ENCODE data around the gene RIMBP2. TPM values are rescaled to one million over a fixed set of nuclear protein-coding genes. Genes with fewer than 3 reads are reported as not detected.

RIMBP2 gene
- polyA plus RNA-seq, 1 of the 3 experiments (the other 2 are of a cell fraction): 0.90 TPM

GRCh38 chr12:130743606-130744005 lies 27.5 kb upstream of the RIMBP2 start (continued):
- TF ChIP-seq RCOR1 (IDR thresholded peaks at IDR 0.05; ENCODE audit: low read length) (no peak), SMC3 (IDR thresholded peaks at IDR 0.05; ENCODE audit: low read depth, low read length) (no peak), ELF1 (IDR thresholded peaks at IDR 0.05) (no peak), CTCF (IDR thresholded peaks at IDR 0.05) (no peak), RAD21 (IDR thresholded peaks at IDR 0.05; ENCODE audit: low read length) (no peak)

- no peak overlapping the region for H3K4me3 ChIP-seq (ENCODE audit: low read depth in 2 of 2, low read length in 1 of 2)
- no peaks in the 10 kb centered on the region for H3F3A ChIP-seq (replicated peaks; ENCODE audit: insufficient read depth)
- no peak overlapping the region for H3K27ac ChIP-seq (ENCODE audit: low read depth in 2 of 2, low read length in 1 of 2)
- TF ChIP-seq RAD21 (IDR thresholded peaks at IDR 0.05; ENCODE audit: low read length): no peak
- no peak for TF ChIP-seq MEF2A (IDR thresholded peaks at IDR 0.05; ENCODE audit: borderline replicate concordance, low read depth)
- no peak for TF ChIP-seq SIN3A (IDR thresholded peaks at IDR 0.05; ENCODE audit: borderline replicate concordance, low read depth, low read length)
- no peak for TF ChIP-seq GATA2 (CRISPR knock-in tag; IDR thresholded peaks at IDR 0.05)
- TF ChIP-seq IRF3 (IDR thresholded peaks at IDR 0.05; ENCODE audit: low read depth, low read length): no peak
- TF ChIP-seq CTCF (IDR thresholded peaks at IDR 0.05): no peak
- no peak for TF ChIP-seq JUND (IDR thresholded peaks at IDR 0.05)
- no peak for TF ChIP-seq FOSL2 (IDR thresholded peaks at IDR 0.05; ENCODE audit: borderline replicate concordance, low read depth)
- TF ChIP-seq TEAD4 (IDR thresholded peaks at IDR 0.05; ENCODE audit: borderline replicate concordance, insufficient read depth): no peak
- TF ChIP-seq USF2 (IDR thresholded peaks at IDR 0.05; ENCODE audit: borderline replicate concordance, low read depth, low read length): no peak
- no peak for TF ChIP-seq EZH2phosphoT487 (IDR thresholded peaks at IDR 0.05; ENCODE audit: borderline replicate concordance, low read depth)
- no peak overlapping the region for H2AFZ ChIP-seq (ENCODE audit: low read depth)
- ChIA-PET CTCF (interaction anchor here (1.6 kb wide), 1 partner anchor 9 kb away, joined by 6 read pairs; no protein-coding TSS in a partner anchor), POLR2A (no interaction called here)
- no peak for DNase-seq
- H3K9ac ChIP-seq: no peak overlapping the region
- no peaks in the 10 kb centered on the region for H3K27me3 ChIP-seq (ENCODE audit: insufficient read depth)
- H3K79me2 ChIP-seq (ENCODE audit: insufficient read depth): no peaks in the 10 kb centered on the region
- H3K36me3 ChIP-seq (replicated peaks in 1 of 2; ENCODE audit: control insufficient read depth in 1 of 2, insufficient read depth in 2 of 2, low read length in 1 of 2): no peaks in the 10 kb centered on the region
- H3K9me2 ChIP-seq: no peaks in the 10 kb centered on the region
- H3K4me2 ChIP-seq: no peak overlapping the region
- no peaks in the 10 kb centered on the region for H3K9me3 ChIP-seq
- no peaks in the 10 kb centered on the region for H4K20me1 ChIP-seq (ENCODE audit: insufficient read depth)
- H3K4me1 ChIP-seq (ENCODE audit: control insufficient read depth in 1 of 2, insufficient read depth in 2 of 2, low read depth in 1 of 2, low read length in 1 of 2): peaks cover 0 to 7% of the 10 kb centered on the region in 2 experiments; a peak in 1 of 4 replicates
- WGBS (ENCODE audit: low lambda C conversion rate): 25% methylated on average over 2 of the region's 2 CpGs
Measured at GRCh38 chr12:130743176-130743575, 27.1 kb upstream of the RIMBP2 start.

Measured in SK-N-SH (cell line).